ENCODE measurements around the gene ZBTB32.

ZBTB32 gene

GRCh38 chr19:35716801-35717664 is 12.7 kb downstream of the ZBTB32 start (continued):
- TF ChIP-seq PRDM2 (tag by site-specific recombination; IDR thresholded peaks at IDR 0.05; ENCODE audit: borderline replicate concordance) (0 out of 2 replicates have a peak, but pooled peaks have one; percentile 65), ZNF704 (tag by site-specific recombination; IDR thresholded peaks at IDR 0.05) (no peak), ZNF768 (tag by site-specific recombination; IDR thresholded peaks at IDR 0.05) (no peak), ZNF623 (tag by site-specific recombination; IDR thresholded peaks at IDR 0.05) (0 out of 2 replicates have a peak, but pooled peaks have one; percentile 25), MEIS1 (CRISPR knock-in tag; IDR thresholded peaks at IDR 0.05; ENCODE audit: borderline replicate concordance) (no peak), ZBTB26 (tag by site-specific recombination; optimal IDR thresholded peaks at IDR 0.05) (peak; percentile 99), ZNF114 (tag by site-specific recombination; IDR thresholded peaks at IDR 0.05) (no peak), ZNF621 (tag by site-specific recombination; IDR thresholded peaks at IDR 0.05) (no peak), SCRT1 (tag by site-specific recombination; IDR thresholded peaks at IDR 0.05; ENCODE audit: borderline replicate concordance) (no peak), ZNF239 (tag by site-specific recombination; IDR thresholded peaks at IDR 0.05) (peak; percentile 68; the same call in 1 of the 2 replicates), KLF7 (tag by site-specific recombination; IDR thresholded peaks at IDR 0.05; ENCODE audit: borderline replicate concordance) (peak; percentile 88), ZBTB7A (tag by site-specific recombination; IDR thresholded peaks at IDR 0.05; ENCODE audit: low read depth) (peak; percentile 100), ZNF501 (tag by site-specific recombination; IDR thresholded peaks at IDR 0.05) (peak; percentile 99), ZNF776 (tag by site-specific recombination; IDR thresholded peaks at IDR 0.05; ENCODE audit: borderline replicate concordance) (no peak), ZNF174 (tag by site-specific recombination; IDR thresholded peaks at IDR 0.05) (no peak), SCRT2 (tag by site-specific recombination; IDR thresholded peaks at IDR 0.05) (peak; percentile 74; the same call in 1 of the 2 replicates), EGR2 (tag by site-specific recombination; IDR thresholded peaks at IDR 0.05; ENCODE audit: low read depth) (peak; percentile 93), ZFHX2 (tag by site-specific recombination; conservative IDR thresholded peaks at IDR 0.05) (peak; percentile 96), BCL11A (tag by site-specific recombination; IDR thresholded peaks at IDR 0.05; ENCODE audit: low read depth) (peak; percentile 95), ZNF214 (tag by site-specific recombination; IDR thresholded peaks at IDR 0.05; ENCODE audit: borderline replicate concordance) (no peak), ZNF843 (tag by site-specific recombination; IDR thresholded peaks at IDR 0.05) (peak; percentile 78), SP2 (tag by site-specific recombination; IDR thresholded peaks at IDR 0.05) (peak; percentile 72), ZNF146 (tag by site-specific recombination; IDR thresholded peaks at IDR 0.05) (peak; percentile 57; the same call in 1 of the 2 replicates), ZNF747 (tag by site-specific recombination; IDR thresholded peaks at IDR 0.05) (no peak)
- TF ChIP-seq, protein P1, sequence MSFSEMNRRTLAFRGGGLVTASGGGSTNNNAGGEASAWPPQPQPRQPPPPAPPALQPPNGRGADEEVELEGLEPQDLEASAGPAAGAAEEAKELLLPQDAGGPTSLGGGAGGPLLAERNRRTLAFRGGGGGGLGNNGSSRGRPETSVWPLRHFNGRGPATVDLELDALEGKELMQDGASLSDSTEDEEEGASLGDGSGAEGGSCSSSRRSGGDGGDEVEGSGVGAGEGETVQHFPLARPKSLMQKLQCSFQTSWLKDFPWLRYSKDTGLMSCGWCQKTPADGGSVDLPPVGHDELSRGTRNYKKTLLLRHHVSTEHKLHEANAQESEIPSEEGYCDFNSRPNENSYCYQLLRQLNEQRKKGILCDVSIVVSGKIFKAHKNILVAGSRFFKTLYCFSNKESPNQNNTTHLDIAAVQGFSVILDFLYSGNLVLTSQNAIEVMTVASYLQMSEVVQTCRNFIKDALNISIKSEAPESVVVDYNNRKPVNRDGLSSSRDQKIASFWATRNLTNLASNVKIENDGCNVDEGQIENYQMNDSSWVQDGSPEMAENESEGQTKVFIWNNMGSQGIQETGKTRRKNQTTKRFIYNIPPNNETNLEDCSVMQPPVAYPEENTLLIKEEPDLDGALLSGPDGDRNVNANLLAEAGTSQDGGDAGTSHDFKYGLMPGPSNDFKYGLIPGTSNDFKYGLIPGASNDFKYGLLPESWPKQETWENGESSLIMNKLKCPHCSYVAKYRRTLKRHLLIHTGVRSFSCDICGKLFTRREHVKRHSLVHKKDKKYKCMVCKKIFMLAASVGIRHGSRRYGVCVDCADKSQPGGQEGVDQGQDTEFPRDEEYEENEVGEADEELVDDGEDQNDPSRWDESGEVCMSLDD (tag by site-specific recombination; IDR thresholded peaks at IDR 0.05), result peak; percentile 98
- TF ChIP-seq, protein P2, sequence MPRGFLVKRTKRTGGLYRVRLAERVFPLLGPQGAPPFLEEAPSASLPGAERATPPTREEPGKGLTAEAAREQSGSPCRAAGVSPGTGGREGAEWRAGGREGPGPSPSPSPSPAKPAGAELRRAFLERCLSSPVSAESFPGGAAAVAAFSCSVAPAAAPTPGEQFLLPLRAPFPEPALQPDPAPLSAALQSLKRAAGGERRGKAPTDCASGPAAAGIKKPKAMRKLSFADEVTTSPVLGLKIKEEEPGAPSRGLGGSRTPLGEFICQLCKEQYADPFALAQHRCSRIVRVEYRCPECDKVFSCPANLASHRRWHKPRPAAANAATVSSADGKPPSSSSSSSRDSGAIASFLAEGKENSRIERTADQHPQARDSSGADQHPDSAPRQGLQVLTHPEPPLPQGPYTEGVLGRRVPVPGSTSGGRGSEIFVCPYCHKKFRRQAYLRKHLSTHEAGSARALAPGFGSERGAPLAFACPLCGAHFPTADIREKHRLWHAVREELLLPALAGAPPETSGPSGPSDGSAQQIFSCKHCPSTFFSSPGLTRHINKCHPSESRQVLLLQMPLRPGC (tag by site-specific recombination; IDR thresholded peaks at IDR 0.05), result peak; percentile 48

Data from HEK293 (cell line).